ENCODE measurements around the gene GPR78. TPM values are rescaled to one million over a fixed set of nuclear protein-coding genes. Genes with fewer than 3 reads are reported as not detected.

GPR78 gene
- polyA plus RNA-seq, 3 donors: not detected

- H3K36me3 ChIP-seq (replicated peaks in 1 of 2; ENCODE audit: control insufficient read depth in 1 of 2, insufficient read depth in 2 of 2, low read length in 2 of 2): no peaks in the 10 kb centered on the region
- no peak overlapping the region for H3K9ac ChIP-seq (ENCODE audit: insufficient read depth, low read length, poor library complexity, severe bottlenecking)
- no peaks in the 10 kb centered on the region for H3K27me3 ChIP-seq (ENCODE audit: control insufficient read depth in 2 of 2, insufficient read depth in 2 of 2, low read length in 2 of 2)
- no peak overlapping the region for H3K27ac ChIP-seq (ENCODE audit: low read depth in 1 of 2, low read length in 2 of 2)
- TF ChIP-seq, protein P1, sequence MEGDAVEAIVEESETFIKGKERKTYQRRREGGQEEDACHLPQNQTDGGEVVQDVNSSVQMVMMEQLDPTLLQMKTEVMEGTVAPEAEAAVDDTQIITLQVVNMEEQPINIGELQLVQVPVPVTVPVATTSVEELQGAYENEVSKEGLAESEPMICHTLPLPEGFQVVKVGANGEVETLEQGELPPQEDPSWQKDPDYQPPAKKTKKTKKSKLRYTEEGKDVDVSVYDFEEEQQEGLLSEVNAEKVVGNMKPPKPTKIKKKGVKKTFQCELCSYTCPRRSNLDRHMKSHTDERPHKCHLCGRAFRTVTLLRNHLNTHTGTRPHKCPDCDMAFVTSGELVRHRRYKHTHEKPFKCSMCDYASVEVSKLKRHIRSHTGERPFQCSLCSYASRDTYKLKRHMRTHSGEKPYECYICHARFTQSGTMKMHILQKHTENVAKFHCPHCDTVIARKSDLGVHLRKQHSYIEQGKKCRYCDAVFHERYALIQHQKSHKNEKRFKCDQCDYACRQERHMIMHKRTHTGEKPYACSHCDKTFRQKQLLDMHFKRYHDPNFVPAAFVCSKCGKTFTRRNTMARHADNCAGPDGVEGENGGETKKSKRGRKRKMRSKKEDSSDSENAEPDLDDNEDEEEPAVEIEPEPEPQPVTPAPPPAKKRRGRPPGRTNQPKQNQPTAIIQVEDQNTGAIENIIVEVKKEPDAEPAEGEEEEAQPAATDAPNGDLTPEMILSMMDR (IDR thresholded peaks at IDR 0.05): no peak
- H3K4me3 Mint-ChIP-seq: no peak overlapping the region
- H2AFZ ChIP-seq (ENCODE audit: insufficient read depth, low read depth, low read length, poor library complexity, severe bottlenecking): no peak overlapping the region
- H3K4me2 ChIP-seq (replicated peaks; ENCODE audit: extremely low read depth, low read length, poor library complexity, severe bottlenecking): no peak overlapping the region
- intact Hi-C loops (cut with micrococcal nuclease): no loop called here
- peaks cover 0 to 14% (median 0%) of the 10 kb centered on the region in 3 donors for H3K27me3 Mint-ChIP-seq (ENCODE audit: low read depth in 3 of 3)
- no peaks in the 10 kb centered on the region for H3K79me2 ChIP-seq (ENCODE audit: insufficient read depth, low read length)
- no peak for DNase-seq
- no peak overlapping the region for H3K4me3 ChIP-seq (replicated peaks in 1 of 3; ENCODE audit: low read depth in 2 of 3, low read length in 3 of 3)
- no peak overlapping the region for H3K27ac Mint-ChIP-seq
- no peaks in the 10 kb centered on the region for H4K20me1 ChIP-seq (ENCODE audit: insufficient read depth, low read length)
- H3K9me3 Mint-ChIP-seq: peaks cover 4 to 19% (median 15%) of the 10 kb centered on the region in 7 donors
- H3K9me3 ChIP-seq (replicated peaks in 1 of 2; ENCODE audit: control insufficient read depth in 1 of 2, insufficient read depth in 1 of 2, low read length in 2 of 2): peaks cover 4 to 7% of the 10 kb centered on the region in 2 donors
- WGBS (ENCODE audit: insufficient coverage): 100% methylated on average over 1 of the region's 2 CpGs
- H3K36me3 Mint-ChIP-seq: no peaks in the 10 kb centered on the region
- H3K4me1 ChIP-seq (ENCODE audit: control insufficient read depth in 1 of 2, insufficient read depth in 2 of 2, low read length in 2 of 2): peaks cover 2 to 7% of the 10 kb centered on the region in 2 donors
- peaks cover 7% of the 10 kb centered on the region for H3K4me1 Mint-ChIP-seq
Observed at GRCh38 chr4:8533274-8533865, 46.8 kb upstream of the GPR78 start.

GRCh38 chr4:8534129-8534528 is 46.1 kb upstream of the GPR78 start:
- Histone ChIP-seq H3K79me2 (ENCODE audit: insufficient read depth, low read length) (no peaks in the 10 kb centered on the region), H2AFZ (ENCODE audit: insufficient read depth, low read depth, low read length, poor library complexity, severe bottlenecking) (no peak overlapping the region), H3K9ac (ENCODE audit: insufficient read depth, low read length, poor library complexity, severe bottlenecking) (no peak overlapping the region), H3K9me3 (replicated peaks in 1 of 2; ENCODE audit: control insufficient read depth in 1 of 2, insufficient read depth in 1 of 2, low read length in 2 of 2) (peaks cover 4 to 7% of the 10 kb centered on the region in 2 donors), H3K4me2 (replicated peaks; ENCODE audit: extremely low read depth, low read length, poor library complexity, severe bottlenecking) (no peak overlapping the region), H3K4me1 (ENCODE audit: control insufficient read depth in 1 of 2, insufficient read depth in 2 of 2, low read length in 2 of 2) (peaks cover 2 to 7% of the 10 kb centered on the region in 2 donors), H4K20me1 (ENCODE audit: insufficient read depth, low read length) (no peaks in the 10 kb centered on the region), H3K4me3 (replicated peaks in 1 of 3; ENCODE audit: low read depth in 2 of 3, low read length in 3 of 3) (no peak overlapping the region), H3K27ac (ENCODE audit: low read depth in 1 of 2, low read length in 2 of 2) (no peak overlapping the region), H3K27me3 (ENCODE audit: control insufficient read depth in 2 of 2, insufficient read depth in 2 of 2, low read length in 2 of 2) (no peaks in the 10 kb centered on the region), H3K36me3 (replicated peaks in 1 of 2; ENCODE audit: control insufficient read depth in 1 of 2, insufficient read depth in 2 of 2, low read length in 2 of 2) (no peaks in the 10 kb centered on the region)
- Mint-ChIP-seq H3K9me3 (peaks cover 4 to 19% (median 15%) of the 10 kb centered on the region in 7 donors), H3K4me1 (peaks cover 7% of the 10 kb centered on the region), H3K27me3 (ENCODE audit: low read depth in 3 of 3) (peaks cover 0 to 12% (median 0%) of the 10 kb centered on the region in 3 donors), H3K36me3 (no peaks in the 10 kb centered on the region), H3K4me3 (no peak overlapping the region), H3K27ac (no peak overlapping the region)
- no peak for DNase-seq
- intact Hi-C loops (cut with micrococcal nuclease): no loop called here
- 45% methylated on average over 3 of the region's 4 CpGs for WGBS (ENCODE audit: insufficient coverage)
- TF ChIP-seq, protein P1 (IDR thresholded peaks at IDR 0.05): no peak
